GM13977 (cell line): ENCODE data around the gene LAP3.

ENCODE experiments used
- DNase-seq: peaks from one replicate; pipeline ENCODE4 v3.0.0; 2012; ENCODE audit warnings: low spot score
- CTCF ChIP-seq: IDR thresholded peaks from 2 replicates; pipeline ENCODE4 v1.5.1; 2012; ENCODE audit warnings: mild to moderate bottlenecking, control low read depth; ENCODE audit not compliant: insufficient read depth; ENCODE audit errors: extremely low read depth, missing control alignments
- in situ Hi-C: fragments of 300-500 bp; cut with MboI; formaldehyde crosslinking; loops from one replicate; pipeline ENCODE4 v1.12.0; 2022; ENCODE audit warnings: low sequenced_read_pairs, low pct_unique_long_range_greater_than_20kb, mixed read lengths, inconsistent platforms; ENCODE audit not compliant: unreplicated experiment

The LAP3 gene

DNA sequence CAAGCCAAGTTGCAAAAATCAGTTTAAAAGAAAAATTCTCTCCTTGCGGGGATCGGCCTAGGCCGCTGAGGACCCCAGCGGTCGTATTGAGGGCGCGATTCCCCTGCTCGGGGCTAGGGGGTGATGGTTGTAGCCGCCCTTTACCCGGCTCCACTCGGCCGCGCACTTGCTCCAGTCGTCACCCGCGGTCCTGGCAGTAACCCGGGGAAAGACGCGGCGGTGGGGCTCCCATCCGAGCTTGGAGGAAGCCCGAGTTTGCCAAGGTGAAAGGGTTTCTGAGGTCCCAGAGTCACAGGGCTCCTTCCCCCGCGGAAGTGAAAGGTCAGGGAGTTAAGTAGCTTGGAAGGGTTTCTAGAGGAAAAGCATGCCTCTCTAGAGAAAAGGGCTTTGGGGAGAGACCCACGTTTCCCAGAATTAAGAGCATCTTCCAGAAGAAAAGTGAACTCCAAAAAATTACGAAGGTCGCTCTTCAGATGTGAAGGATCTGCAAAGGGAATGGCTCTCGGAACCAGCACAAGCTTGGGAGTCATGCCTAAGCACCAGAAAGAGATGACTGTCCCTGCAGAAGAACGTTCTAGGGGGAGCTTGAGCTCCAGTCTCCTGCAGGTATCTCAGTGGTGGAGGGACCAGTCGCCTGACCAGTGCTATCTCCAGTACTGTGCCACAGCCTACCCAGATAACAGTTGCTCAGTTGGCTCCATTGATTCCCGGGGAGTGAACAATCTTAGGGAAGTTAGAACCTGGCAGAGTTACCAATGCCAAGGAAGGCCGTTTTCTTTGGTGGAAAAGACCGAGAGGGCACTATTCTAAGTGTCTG is 875 bp downstream of the LAP3 start:
- DNase-seq: peak; percentile 31
- TF ChIP-seq CTCF: no peak
- in situ Hi-C loops: no loop called here

- no peak for TF ChIP-seq CTCF
- peak; percentile 53 for DNase-seq
- in situ Hi-C loops: no loop called here
Measured at GRCh38 chr4:17578482-17578891, 1.5 kb downstream of the LAP3 start.

- no peak for TF ChIP-seq CTCF
- in situ Hi-C loops: no loop called here
- no peak for DNase-seq
Measured at GRCh38 chr4:17580969-17581368, 4.0 kb downstream of the LAP3 start.

GRCh38 chr4:17583276-17583675 is 6.3 kb downstream of the LAP3 start:
- DNase-seq: no peak
- in situ Hi-C loops: no loop called here

DNA sequence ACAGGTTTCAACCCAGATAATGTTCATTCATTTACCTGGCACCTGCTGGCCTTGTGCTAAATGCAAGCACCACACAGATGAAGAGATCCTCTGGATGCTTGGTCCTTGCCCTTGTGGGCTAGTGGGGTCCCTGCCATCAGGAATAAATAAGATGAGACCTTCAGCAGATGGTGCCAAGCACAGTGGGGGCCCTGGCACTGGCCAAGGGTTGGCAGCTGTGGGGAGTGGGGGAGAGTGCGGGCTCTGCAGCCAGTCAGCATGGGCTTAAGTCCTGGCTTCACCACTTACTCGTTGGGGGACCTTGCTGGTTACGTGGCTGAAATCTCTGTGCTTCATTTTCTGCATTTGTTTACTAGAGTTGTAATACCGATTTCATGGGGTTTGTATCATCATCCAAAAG is 6.9 kb downstream of the LAP3 start:
- no peak for TF ChIP-seq CTCF
- DNase-seq: no peak
- in situ Hi-C loops: no loop called here

More at GRCh38 chr4:17583276-17583675, 6.3 kb downstream of the LAP3 start:
- no peak for TF ChIP-seq CTCF

GRCh38 chr4:17584521-17585213 is 7.7 kb downstream of the LAP3 start:
- in situ Hi-C loops: no loop called here
- TF ChIP-seq CTCF: no peak
- no peak for DNase-seq
